Tibial nerve (tissue), 4 donors: ENCODE data around the gene NIT2. TPM values are rescaled to one million over a fixed set of nuclear protein-coding genes. Genes with fewer than 3 reads are reported as not detected.

ENCODE experiments used
- DNase-seq, 2 donors: peaks; one replicate each; pipeline ENCODE4 v3.0.0-alpha.2; 2019; ENCODE audit warnings: low spot score in 2 of 2
- H3K27ac ChIP-seq, 4 donors: fragments of 200-600 bp; sonication (generic) in 3 of 4; one replicate each; pipeline ENCODE4 v1.5.1; 2017 to 2019; ENCODE audit warnings: mild to moderate bottlenecking in 1 of 4
- H3K27me3 ChIP-seq, 2 donors: fragments of 200-600 bp; sonication (generic) in 1 of 2; one replicate each; pipeline versions ENCODE4 v1.5.1 to v1.6.0; 2017 to 2019
- H3K36me3 ChIP-seq, 3 donors: fragments of 200-600 bp; sonication (generic); one replicate each; pipeline ENCODE4 v1.5.1; 2018 to 2019
- H3K4me1 ChIP-seq, 4 donors: fragments of 200-600 bp; sonication (generic) in 3 of 4; one replicate each; pipeline ENCODE4 v1.5.1; 2017 to 2019
- H3K4me3 ChIP-seq, 4 donors: fragments of 200-600 bp; sonication (generic) in 3 of 4; one replicate each; pipeline ENCODE4 v1.5.1; 2017 to 2019; ENCODE audit warnings: mild to moderate bottlenecking in 1 of 4, moderate library complexity in 1 of 4
- H3K9me3 ChIP-seq, 4 donors: fragments of 200-600 bp; sonication (generic) in 3 of 4; one replicate each; pipeline ENCODE4 v1.5.1; 2017 to 2019
- CTCF ChIP-seq, 5 experiments: fragments of 200-600 bp in 3 of 5; fragments of 450-650 bp in 2 of 5; sonication (generic) in 3 of 5; IDR thresholded peaks; one replicate each; pipeline ENCODE4 v1.5.1; 2016 to 2019; ENCODE audit warnings: antibody characterized with exemption in 5 of 5, mild to moderate bottlenecking in 3 of 5, moderate library complexity in 2 of 5
- EP300 ChIP-seq, 2 donors: sonication (generic); formaldehyde crosslinking; IDR thresholded peaks; one replicate each; pipeline ENCODE4 v1.6.1; 2017; ENCODE audit warnings: antibody characterized with exemption in 2 of 2, mild to moderate bottlenecking in 1 of 2
- POLR2A ChIP-seq, 2 donors: fragments of 450-650 bp; IDR thresholded peaks; one replicate each; pipeline ENCODE4 v1.6.1; 2017; ENCODE audit warnings: antibody characterized with exemption in 2 of 2, mild to moderate bottlenecking in 2 of 2, moderate library complexity in 2 of 2
- WGBS, 2 donors: methylation state at CpG; one replicate each; pipeline ENCODE4 v1.1.5; 2018; 5-methylcytosine and 5-hydroxymethylcytosine counted together
- total RNA-seq, 4 donors: library from RNA; depleted of rRNA; stranded (reverse); fragments of >200 nt; gene quantifications; one replicate each; pipeline ENCODE4 v1.1.0, GENCODE V29; 2016

Gene NIT2
- 10 to 100 TPM; 32.9 to 43.5 (median 37.4) TPM for total RNA-seq

DNA sequence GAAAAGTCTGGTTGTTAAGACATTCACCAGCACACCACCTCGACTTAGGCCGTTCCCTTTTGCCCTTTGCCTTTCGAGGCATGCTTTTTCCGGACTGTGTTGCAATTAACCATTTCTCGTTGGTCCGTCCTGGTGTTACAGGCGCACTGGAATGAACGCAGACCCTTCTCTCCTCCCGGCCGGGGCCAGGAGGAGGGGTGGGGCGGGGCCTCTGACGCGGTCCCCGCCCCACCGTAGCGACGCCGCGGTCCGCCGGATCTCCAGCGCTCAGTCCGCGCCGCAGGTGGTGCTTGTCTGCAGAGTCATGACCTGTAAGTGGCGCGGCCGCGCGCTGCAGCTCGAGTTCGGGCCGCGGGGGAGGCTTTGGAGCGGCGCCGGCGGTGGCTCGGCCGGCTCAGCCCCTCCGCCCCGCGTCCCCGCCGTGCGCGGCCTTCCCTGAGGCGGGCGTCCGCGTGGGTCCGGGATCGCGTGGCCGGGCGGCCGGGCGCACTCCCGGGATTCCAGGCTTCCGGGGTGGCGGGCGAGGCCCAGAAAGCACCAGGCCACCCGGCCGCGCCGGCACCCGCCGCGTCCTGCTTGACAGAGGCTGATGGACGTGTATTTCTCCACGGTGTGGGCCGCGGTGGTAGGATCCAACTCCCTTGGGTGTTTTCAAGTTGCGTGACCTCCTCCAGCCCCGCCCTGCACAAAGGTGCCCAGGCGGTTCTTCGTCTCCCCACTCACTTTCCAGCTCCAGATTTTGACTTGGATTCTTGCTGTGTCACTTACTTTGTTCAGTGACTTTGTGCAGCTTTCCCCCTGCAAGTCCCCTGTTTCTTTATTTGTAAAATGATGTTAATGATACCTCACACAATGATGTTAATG, at the start of gene NIT2:
Gene NIT2 (plus strand): TSS at position 270 of the 864 bp plus-strand sequence. CDS start 35 bp downstream, at position 305.
- DNase-seq = peak; percentile 62 to 65
- peak in 1 of 2 donors; percentile 60 for TF ChIP-seq POLR2A (IDR thresholded peaks at IDR 0.05)
- peak in 1 of 2 donors; percentile 46 for TF ChIP-seq EP300 (IDR thresholded peaks at IDR 0.05)
- TF ChIP-seq CTCF (IDR thresholded peaks at IDR 0.05) = peak in 1 of 5 experiments; percentile 21
- Histone ChIP-seq H3K27me3 (no peaks in the 10 kb centered on the region), H3K4me3 (peak within 1 kb of the TSS; percentile 42 to 77 (median 62)), H3K27ac (peak within 1 kb of the TSS; percentile 68 to 88 (median 80)), H3K9me3 (no peaks in the 10 kb centered on the region), H3K36me3 (peaks cover 0 to 17% (median 0%) of the 10 kb centered on the region in 3 donors), H3K4me1 (peaks cover 0 to 19% (median 8%) of the 10 kb centered on the region in 4 donors)
- 1% methylated on average over 25 to 42 of the region's 77 CpGs for WGBS, 2 donors

GRCh38 chr3:100288288-100288894, 46.2 kb upstream of the NIT2 start:
- no peak for DNase-seq
- Histone ChIP-seq H3K27me3 (no peaks in the 10 kb centered on the region), H3K27ac (no peak overlapping the region), H3K9me3 (no peaks in the 10 kb centered on the region), H3K4me3 (no peak overlapping the region), H3K36me3 (peaks cover 0 to 84% (median 0%) of the 10 kb centered on the region in 3 donors), H3K4me1 (no peaks in the 10 kb centered on the region)
- no peak for TF ChIP-seq EP300 (IDR thresholded peaks at IDR 0.05)
- no peak for TF ChIP-seq POLR2A (IDR thresholded peaks at IDR 0.05)
- no peak for TF ChIP-seq CTCF (IDR thresholded peaks at IDR 0.05)

GRCh38 chr3:100289339-100289738, 45.2 kb upstream of the NIT2 start:
- Histone ChIP-seq H3K27ac (no peak overlapping the region), H3K27me3 (no peaks in the 10 kb centered on the region), H3K4me1 (no peaks in the 10 kb centered on the region), H3K36me3 (peaks cover 0 to 88% (median 0%) of the 10 kb centered on the region in 3 donors), H3K9me3 (no peaks in the 10 kb centered on the region), H3K4me3 (no peak overlapping the region)
- no peak for DNase-seq
- TF ChIP-seq POLR2A (IDR thresholded peaks at IDR 0.05) (no peak), EP300 (IDR thresholded peaks at IDR 0.05) (no peak), CTCF (IDR thresholded peaks at IDR 0.05) (no peak)
- 61 to 65% methylated on average over 2 of the region's 2 CpGs for WGBS, 2 donors

DNA sequence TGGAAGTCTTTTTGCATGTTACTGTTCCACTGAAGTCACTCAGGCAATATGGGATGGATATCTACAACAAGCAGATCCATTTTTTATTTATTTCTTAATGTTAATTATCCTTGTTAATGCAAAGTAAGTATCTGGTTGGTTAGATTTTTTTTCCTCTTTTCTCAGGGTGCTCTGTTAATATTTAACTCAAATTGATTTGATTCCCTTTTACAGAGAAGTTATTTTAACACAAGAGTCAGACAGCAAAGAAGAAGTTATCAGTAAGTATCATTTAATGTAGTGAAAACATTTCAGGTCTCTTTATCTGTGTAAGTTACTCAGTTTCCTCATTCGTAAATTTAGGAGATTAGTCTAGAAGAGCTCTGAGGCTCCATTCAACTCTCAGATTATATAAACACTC, 39.5 kb upstream of the NIT2 start:
- DNase-seq = no peak
- Histone ChIP-seq H3K9me3 (no peaks in the 10 kb centered on the region), H3K36me3 (peaks cover 0 to 86% (median 0%) of the 10 kb centered on the region in 3 donors)

More for the DNA sequence above, 39.5 kb upstream of the NIT2 start:
- 95% methylated on average over 1 of the region's 1 CpG for WGBS, 2 donors
- Histone ChIP-seq H3K4me3 (no peak overlapping the region), H3K4me1 (no peaks in the 10 kb centered on the region), H3K27me3 (no peaks in the 10 kb centered on the region), H3K27ac (no peak overlapping the region)
- TF ChIP-seq POLR2A (IDR thresholded peaks at IDR 0.05) (no peak), CTCF (IDR thresholded peaks at IDR 0.05) (no peak), EP300 (IDR thresholded peaks at IDR 0.05) (no peak)
